GM10266 (cell line): Measurements from ENCODE around the gene ZNF845.
A peak's percentile ranks its signal among the peaks of the same experiment; 100 is the strongest.
"Not testable (repeated sequence)": the region's sequence is repeated elsewhere in the genome, so short reads cannot be mapped to it uniquely, and the experiment has no call there.

Experiments
- DNase-seq: peaks from one replicate; pipeline ENCODE4 v3.0.0; 2012; ENCODE audit errors: extremely low spot score
- TF ChIP-seq, protein P1 (sequence below): IDR thresholded peaks from 2 replicates; pipeline ENCODE4 v1.5.1; 2012; ENCODE audit warnings: mild to moderate bottlenecking, low read depth; ENCODE audit not compliant: control insufficient read depth, insufficient read depth; ENCODE audit errors: missing control alignments

The ZNF845 gene

GRCh38 chr19:53333463-53334449, at the start of gene ZNF845:
Gene ZNF845, plus strand, starts transcription at chr19:53333749. Its CDS starts 7,559 bp downstream, at chr19:53341308.
- TF ChIP-seq, protein P1, sequence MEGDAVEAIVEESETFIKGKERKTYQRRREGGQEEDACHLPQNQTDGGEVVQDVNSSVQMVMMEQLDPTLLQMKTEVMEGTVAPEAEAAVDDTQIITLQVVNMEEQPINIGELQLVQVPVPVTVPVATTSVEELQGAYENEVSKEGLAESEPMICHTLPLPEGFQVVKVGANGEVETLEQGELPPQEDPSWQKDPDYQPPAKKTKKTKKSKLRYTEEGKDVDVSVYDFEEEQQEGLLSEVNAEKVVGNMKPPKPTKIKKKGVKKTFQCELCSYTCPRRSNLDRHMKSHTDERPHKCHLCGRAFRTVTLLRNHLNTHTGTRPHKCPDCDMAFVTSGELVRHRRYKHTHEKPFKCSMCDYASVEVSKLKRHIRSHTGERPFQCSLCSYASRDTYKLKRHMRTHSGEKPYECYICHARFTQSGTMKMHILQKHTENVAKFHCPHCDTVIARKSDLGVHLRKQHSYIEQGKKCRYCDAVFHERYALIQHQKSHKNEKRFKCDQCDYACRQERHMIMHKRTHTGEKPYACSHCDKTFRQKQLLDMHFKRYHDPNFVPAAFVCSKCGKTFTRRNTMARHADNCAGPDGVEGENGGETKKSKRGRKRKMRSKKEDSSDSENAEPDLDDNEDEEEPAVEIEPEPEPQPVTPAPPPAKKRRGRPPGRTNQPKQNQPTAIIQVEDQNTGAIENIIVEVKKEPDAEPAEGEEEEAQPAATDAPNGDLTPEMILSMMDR, result no peak
- DNase-seq, result peak; percentile 86

DNA sequence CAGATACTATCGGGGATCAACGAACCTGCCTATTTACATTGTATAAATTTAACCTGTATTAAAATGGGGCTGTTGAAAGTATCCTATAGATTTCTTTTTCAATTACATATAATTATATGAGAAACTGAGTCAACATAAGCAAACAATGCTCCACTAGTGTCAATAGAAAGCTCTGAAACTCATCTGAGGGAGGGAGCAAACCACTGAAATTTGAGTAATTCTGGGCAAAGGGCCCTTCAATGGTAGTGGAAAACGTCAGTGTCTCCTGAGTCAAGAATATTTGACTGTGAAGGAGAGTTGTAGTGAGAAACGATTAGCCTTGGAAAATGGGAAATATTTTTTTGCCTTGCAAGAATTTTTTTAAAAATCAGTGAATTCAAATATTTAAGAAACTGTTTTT, 48.5 kb upstream of the ZNF845 start:
- no peak for DNase-seq
- TF ChIP-seq, protein P1, result no peak

DNA sequence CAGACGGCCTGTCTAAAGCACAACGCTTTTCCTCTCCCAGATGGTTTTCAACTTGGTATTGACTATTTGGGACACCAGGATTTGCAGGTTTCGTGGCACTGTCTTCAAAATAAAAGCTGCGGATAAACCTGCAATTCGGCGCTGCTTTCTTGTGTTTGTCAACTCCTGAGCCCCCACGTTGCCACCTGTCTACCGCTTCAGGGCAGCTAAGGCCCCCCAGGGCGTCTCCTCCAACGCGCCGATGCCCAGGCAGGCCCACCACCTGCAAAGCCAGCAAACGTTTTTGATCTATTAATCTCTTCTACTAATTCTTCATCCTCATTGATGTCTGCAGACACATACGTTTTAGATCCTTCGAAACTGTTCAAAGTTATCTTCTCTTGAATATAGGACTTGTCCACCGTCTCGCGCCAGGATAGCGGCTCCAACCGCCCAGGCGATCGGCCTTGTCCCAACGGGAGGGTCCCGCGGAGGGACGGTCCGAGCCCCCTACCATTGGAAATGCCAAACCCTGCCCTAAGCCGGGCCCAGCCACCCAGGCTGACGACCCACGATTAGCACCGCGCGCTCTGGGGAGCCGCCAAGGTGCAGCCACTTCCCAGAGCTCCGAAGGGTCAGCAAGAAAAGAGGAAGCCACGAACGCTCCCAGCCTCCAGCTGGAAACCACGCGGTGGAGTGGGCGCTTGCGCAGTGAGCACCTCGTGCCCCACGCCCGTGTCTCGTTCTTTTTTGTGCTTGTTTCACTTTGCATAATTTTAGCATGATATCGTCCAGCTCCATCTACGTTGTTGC, 42.6 kb upstream of the ZNF845 start:
- TF ChIP-seq, protein P1, result no peak
- DNase-seq, result no peak

DNA sequence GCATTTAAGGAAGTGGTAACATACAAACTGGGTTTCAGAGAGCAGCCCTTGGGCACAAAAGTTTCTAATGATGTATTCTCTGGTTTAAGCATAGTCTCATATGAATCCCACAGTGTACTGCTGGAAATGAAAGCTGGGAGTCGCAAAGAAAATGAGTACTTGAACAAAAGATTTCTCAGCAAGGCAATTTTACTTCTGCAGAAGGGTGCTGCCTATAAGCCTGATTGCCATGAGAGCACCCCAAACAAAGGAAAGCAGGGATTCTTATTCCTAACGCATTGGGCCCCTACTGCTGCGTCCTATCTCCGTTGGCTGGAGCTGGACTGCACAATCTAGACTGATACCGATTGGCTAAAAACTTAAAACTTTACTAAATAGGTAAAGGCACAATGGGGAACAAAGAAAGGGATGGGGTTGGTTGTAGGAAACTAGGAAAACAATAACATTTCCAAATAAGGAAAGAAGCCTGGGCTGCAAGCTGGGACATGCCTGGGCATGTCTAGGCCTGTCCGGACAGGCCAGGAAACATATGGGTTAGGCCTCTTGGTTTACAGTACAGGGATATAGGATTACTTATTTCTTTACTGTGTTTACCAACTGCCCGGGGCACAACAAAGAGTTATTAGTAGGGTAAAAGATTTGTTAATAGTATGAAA, 38.6 kb upstream of the ZNF845 start:
- TF ChIP-seq, protein P1, result no peak
- DNase-seq, result no peak

GRCh38 chr19:53301341-53301740, 32.2 kb upstream of the ZNF845 start:
- DNase-seq, result not testable (repeated sequence)

DNA sequence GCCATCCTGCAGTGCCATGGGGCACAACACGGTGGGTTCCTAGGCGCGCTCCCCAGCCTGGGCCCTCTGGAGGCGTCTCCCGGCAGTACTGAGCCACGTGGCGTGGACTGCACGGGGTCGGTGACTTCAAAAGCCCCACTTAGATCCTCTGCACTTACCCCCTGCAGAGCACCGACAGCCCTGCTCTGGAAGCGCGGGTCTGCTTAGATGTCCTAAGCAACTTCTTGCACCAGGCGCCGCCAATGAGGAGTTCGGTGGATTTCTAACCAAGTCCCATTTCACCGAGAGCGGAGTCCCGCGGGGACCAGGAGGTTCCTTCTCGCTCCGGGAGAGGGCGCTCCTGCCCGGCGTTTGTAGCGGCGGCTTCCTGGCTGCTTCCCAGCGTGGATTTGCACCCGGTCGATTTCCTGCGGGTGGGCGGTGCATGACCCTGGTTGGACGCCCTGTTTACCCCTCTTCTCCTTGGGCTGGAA, 25.2 kb upstream of the ZNF845 start:
- TF ChIP-seq, protein P1, result no peak
- DNase-seq, result no peak

DNA sequence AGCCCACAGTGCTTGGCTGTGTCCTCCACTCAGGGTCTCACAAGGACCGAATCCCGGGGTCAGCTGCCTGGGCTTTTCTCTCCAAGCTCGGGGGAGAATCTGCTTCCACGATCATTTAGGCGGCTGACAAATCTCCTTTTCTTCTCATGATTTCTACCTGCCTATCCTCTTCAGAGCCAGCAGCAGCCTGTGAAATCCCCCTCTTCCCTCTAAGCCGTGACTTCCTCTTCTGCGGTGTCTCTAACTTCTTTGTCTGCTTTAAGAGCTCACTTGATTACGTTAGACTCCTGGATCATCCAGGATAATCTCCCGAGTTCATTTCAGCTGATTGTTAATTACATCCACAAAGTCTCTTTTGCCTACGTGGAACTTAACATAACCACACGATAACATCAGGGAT, 22.5 kb upstream of the ZNF845 start:
- TF ChIP-seq, protein P1, result no peak
- DNase-seq, result no peak
